HG03175 (cell line): Measurements from ENCODE around the gene SLC8B1.

ENCODE experiments used
- ATAC-seq: cut with Tn5 transposase; IDR thresholded peaks from one replicate; pipeline ENCODE4 v1.9.1; 2021; ENCODE audit warnings: mild to moderate bottlenecking, moderate library complexity; ENCODE audit not compliant: unreplicated experiment

The SLC8B1 gene

DNA sequence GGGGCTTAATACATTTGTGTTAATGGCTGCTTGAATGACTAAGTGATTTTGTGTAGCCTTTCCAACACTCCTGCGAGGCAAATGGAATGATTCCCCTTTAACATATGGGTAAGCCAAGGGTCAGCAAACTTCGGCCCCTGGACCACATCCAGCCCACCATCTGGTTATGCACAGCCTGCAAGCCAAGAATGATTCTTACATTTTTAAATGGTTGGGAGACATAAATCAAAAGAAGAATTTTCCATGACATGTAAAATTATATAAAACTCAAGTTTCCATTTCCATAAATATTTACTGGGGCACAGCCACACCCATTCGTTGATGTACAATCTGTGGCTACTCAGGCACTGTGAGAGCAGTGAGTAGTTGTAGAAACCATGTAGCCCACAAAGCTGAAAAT, 9.0 kb downstream of the SLC8B1 start:
- no peak for ATAC-seq

DNA sequence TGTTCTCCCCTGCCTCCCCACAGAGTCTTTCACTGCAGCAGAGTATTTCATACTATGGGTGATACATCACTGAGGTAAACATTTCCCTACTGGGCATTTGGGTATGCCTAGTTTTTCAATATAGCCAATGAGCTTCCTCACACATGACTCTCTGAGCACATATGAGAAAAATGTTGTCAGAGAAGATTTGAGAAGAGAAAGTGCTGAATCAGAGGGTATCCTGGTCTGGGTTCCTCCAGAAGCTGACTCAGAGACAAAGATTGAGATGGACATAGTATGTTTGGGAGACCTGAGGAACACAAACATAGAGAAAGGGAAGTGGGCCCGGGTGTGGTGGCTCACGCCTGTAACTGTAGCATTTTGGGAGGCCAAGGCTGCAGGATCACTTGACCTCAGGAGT, 12.6 kb downstream of the SLC8B1 start:
- ATAC-seq: no peak

DNA sequence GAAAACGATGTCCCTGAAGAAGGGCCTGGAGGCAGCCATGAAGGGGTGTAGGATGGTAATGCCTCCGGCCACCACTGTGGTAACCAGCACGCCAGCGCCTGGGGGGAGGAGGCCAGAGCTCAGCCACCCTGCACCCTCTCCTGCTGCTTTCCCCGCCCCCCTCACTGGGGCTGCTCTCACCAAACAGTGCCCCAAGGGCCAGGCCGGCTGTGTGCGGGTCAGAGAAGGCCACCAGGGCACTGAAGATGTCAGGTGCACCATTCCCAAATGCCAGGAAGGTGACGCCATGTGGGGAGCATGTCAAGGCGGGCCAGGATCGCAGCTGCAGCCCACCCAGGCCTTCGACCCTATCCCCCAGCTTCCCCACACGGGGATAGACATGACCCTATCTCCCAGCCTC, 14.5 kb downstream of the SLC8B1 start:
- no peak for ATAC-seq

DNA sequence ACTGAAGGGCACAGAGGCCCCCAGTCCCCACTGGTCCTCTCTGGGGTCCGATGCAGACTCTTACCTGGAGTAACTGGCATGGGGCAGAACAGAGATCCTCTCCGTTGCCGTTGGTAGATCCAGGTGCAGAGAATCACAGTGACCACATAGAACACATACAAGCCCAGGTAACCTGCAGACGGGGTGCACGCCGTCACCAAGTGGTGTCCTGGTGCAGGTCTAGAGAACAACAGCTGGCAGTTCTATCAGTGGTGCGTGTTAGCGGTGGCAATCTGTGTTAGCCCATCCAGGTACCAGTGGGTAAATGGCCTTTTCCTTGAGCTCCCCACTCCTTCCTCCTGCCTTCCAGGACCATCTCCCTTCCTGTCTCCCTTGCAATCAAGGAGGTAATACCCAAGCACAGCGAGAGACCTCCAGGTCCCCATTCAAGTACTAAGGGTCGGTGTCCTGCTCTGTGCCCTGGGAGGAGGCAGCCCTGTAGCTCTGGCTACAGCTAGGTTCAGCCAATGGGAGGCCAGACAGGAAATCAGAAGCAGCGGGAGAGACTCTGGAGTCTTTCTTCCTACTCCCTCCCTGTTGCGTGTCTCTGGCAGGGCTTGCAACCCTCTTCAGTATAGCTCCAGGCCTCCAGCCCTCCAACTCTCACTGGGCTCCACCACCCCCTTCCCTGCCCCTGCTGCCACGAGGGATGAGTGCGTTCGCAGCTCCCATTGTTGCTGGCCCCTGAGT, 15.8 kb downstream of the SLC8B1 start:
- ATAC-seq: no peak

DNA sequence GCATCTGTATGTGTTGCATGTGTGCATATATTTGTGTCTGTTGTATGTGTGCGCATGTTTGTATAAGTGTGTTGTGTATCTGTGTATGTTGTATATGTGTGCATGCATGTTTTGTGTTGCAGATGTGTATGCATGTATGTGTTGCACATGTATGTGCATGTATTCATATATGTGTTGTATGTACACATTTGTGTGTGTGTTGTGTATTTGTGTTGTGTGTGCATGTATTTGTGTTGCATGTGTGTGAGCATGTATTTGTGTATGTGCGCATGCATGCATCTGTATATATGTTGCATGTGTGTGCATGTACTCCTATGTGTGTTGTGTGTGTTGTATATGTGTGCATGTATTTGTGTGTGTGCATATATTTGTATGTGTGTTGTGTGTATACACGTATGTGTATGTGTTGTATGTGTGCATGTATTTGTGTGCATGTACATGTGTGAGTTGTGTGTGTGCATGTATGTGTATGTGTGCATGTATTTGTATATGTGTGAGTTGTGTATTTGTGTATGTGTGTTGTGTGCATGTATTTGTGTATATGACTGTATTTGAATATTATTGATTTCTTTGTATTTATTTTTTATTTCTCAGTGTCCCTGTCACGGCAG, 16.8 kb downstream of the SLC8B1 start:
- no peak for ATAC-seq

DNA sequence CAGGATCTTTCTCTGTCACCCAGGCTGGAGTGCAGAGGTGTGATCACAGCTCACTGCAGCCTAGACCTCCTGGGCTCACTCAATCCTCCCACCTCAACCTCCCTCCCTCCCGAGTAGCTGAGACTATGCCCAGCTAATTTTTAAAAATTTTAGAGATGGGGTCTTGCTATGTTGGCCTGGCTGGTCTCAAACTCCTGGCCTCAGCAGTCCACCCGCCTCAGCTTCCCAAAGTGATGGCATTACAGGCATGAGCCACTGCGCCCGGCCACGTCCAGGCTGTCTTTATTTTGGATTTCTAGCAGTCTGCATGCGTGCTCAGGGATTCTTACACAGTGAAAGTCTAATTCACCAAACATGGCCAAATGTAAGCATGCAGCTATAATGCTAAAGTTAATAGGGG, 17.8 kb downstream of the SLC8B1 start:
- no peak for ATAC-seq

DNA sequence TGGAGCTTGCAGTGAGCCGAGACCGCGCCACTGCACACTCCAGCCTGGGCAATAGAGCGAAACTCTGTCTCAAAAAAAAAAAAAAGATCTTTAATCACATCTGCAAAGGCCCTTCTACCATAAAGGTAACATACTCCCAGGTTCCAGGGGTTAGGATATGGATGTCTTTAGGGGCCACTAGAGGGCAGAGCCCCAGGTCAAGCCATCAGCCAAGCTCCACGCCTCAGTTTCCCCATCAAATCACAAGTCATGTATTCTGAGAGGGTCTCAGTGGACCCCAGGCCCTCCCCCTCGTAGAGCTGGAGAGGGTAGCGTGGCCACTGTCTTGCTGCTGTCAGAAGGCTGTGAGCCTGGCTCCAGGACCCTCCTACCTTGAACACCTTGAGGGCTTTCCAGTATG, 18.8 kb downstream of the SLC8B1 start:
- ATAC-seq: no peak

DNA sequence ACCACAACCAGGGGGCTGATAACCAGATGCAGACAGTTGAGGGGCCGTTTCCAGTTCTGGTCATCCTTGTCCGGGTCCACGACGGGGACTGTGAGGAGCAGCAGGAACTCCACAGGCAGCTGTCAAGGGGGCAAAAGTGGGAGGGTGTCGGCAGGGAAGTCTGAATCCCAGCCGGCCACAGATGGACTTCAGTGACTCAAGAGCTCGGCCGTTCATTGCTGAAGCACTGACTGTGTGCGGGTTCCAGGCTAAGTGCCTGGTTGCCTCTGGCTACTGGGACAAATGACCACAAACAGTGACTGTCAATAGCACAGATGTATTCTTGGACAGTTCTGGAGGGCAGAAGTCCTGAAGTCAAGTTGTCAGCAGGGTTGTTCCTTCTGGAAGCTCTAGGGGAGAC, 19.6 kb downstream of the SLC8B1 start:
- ATAC-seq: no peak

DNA sequence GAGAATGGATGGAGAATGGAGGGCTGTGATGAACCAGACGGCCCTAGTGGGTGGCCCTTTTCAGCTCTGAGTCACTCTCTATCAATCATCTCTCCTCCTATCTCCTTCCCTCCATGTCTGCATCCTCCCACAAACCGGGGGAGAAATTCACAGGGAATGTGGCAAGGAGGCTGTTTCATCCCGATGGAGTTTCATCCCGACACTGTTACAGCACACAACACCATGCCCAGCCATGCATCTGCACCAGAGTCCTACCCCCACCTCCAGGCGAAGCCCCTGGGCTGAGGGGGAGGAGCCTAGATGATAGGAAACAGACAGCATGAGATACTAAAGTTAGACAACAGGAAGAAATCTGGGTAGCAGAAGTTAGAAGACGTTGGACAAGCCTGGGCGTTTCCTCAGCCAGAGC, 20.8 kb downstream of the SLC8B1 start:
- ATAC-seq: no peak

DNA sequence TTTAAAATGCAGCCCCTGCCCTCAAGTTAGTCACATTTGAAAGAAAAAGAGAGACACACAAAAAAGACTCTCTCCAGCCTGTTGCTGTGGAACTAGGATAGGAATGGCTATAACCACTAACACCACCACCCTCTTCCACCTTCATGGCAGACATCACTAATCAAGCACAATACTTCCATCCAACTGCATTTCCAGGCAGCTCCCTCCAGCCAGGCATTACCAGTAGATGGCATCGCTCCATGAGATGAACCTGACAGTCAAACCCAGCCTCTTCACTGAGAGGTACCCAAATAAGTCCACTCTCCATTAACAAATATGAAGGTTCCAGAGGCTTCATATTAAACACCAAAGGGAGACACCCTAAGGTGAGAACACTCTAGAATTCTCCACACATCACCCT, 24.4 kb downstream of the SLC8B1 start:
- ATAC-seq: no peak

DNA sequence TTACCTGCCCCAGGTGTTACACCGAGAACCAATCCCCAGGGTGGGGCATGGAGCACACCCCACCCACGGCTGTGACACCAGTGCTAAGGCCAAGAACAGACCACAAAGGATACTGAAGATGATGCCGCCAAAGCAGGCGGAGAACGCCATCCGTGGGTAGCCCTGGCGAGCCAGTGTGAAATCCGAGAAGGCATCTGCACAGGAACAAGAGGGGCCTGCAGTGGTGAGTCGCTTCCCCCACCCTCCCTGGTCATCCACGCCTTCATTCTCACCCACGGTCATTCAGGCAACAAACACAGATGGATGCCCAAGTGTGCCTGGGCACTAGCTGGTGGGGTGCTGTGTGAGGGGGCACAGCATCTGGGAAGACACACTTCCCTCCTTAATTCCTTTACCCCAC, 28.5 kb downstream of the SLC8B1 start:
- no peak for ATAC-seq

DNA sequence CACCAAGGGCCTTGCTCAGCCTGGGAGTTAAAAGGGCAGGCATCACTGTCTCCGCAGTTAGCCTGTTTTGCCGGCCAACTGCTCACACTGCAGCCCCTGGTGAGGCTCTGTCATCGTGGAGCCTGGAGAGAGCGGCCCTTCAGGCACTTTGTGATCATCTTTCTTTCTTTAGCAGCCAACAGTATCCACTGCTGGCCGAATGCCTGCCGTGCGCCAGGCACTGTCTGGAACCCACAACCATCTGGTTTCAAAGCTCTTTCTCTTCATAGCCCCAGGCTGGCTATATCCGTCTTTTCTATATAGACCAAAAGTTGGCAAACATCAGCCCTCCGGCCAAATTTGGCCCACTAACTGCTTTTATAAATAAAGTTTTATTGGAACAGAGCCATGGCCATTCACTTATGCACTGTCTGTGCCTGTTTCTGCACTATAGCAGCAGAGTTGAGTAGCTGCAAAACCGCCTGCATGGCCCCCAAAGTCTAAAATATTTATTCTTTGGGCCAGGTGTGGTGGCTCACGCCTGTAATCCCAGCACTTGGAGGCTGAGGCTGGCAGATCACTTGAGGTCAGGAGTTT, 29.5 kb downstream of the SLC8B1 start:
- ATAC-seq: no peak

DNA sequence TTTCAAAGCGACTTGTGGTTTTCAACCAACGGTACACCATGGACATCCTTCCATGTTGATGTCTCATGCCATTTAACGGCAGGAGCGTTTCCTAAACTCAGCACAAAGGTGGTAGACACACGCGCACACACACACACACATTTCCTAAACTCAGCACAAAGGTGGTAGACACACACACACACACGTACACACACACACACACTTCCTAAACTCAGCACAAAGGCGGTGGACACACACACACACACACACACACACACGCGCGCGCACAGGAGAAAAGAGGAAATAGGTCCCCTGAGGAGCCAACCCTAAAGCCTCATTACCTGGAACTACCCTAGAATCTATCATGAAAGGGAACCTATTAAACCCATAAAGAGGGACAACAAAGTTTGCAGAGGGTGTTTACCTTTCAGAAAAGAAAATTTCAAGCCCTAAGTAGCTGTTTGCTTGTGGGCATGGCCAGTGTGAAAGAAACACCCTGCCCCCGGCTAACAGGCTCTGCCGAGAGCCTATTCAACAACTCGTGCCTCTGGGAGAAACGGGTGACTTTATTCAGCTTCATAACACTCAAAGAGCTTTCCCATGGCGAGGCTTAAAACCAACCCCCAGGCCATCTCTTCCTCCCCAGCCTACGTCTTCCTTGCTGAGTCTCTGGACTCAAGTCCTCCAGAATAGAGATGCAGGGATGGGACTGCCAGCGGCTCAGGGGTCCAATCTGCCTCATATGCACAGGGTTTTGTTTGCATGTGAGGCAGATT, 31.8 kb downstream of the SLC8B1 start:
- ATAC-seq: no peak

DNA sequence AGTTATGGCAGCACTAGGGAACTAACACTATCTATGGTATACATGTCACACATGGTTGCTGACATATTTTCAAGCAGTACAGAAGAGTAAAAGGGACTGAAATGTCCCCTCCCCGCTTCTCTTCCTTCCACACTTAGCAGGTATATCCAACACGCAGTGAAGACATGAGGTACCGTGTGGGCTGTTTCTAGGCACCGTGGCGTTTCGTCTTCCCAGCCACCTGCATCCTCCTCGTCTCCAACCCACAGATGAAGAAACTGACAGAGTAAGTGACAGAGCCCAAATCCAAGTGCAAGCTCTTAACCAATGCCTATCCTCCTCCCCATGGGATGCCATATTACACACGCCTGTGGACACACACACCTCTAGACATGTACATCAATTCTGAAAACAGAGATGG, 32.4 kb downstream of the SLC8B1 start:
- ATAC-seq: no peak

DNA sequence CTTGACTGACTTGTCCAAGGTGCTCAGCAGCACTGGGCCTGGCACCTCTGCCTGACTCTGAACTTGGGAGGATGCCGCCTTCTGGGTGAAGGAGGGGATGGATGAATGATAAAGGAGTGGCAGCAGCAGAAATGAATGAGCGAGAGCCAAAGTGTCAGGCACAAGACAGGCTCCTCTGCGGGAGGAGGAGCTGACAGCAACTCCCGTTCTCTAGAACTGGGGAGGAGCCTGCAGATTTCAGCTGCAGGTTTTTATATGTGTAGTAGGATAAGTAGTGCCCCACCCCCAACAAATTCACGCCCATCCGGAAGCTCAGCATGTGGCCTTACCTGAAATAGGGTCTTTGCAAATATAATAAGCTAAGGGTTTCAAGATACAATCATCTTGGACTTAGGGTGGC, 33.1 kb downstream of the SLC8B1 start:
- ATAC-seq: no peak

DNA sequence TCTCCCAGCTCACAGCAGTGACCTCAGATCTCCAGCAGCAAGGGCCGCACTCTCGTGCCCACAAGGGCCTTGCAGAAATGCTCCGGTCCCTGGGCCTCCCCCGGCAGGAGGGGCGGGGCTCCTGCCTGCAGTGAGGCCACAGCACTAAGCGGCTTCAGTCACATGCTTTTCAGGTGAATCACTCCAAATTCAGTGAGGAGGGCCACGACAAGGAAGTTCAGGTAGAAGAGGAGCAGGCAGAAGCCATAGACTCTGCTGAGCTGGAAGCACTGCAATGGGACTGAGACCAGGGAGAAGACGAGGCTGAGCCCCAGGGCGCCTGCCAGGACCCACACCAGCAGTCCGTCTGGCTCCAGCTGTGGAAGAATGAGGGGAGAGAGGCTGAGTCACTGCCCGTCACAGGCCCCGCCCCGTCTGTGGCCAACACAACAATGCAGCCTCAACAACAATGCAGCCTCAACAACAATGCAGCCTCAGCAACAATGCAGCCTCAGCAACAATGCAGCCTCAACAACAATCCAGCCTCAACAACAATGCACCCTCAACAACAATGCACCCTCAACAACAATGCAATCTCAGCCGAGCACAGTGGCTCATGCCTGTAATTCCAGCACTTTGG, 35.2 kb downstream of the SLC8B1 start:
- ATAC-seq: no peak

DNA sequence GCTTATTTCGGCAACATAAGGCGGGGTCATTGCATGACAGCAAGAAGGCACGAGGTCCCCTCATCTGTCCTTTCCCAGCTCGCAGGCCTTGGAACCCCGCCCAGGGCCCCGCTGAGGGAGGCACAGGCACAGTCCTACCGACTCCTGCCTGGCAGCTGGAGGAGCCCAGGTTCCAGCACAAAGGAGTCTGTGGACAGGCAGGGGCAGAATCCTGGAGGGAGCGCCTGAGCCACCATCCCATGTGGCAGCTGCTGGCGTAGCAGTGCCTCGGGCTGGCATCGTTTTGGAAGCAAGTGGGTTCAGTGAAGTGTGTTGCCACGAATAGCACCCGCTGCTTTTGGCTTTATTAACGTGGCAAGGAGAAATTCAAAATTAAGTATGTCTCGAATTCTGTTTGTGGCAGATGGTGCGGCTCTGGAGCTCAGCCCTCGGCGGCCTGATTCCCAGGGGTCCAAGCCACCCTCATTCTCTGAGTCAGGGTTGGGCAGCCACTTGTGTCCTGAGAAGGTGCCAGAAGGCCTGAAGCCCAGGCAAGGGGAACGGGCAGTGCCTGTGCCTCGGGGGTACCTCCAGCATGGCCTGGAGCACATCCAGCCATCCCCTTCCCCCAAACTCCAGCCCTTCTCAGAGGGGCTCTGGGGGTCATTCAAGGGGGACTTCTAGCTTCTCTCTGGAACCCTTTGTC, 35.9 kb downstream of the SLC8B1 start:
- ATAC-seq: no peak

DNA sequence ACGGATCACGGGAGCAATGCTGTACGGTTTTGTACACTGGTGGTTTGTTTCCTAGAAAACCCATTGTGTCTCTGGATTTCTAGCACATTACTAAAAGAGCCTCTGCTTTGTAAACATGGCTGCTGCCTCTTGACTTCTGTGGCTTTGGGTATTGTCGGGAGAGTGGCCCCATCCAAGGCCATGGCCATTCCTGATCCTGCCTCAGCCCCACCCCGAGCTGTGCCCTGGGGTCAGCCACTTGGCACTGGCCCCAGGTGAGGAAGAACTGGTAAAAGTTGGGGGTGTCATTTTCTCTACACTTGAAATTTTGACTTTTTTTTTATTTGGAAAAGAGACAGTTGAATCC, 36.5 kb downstream of the SLC8B1 start:
- ATAC-seq: no peak

DNA sequence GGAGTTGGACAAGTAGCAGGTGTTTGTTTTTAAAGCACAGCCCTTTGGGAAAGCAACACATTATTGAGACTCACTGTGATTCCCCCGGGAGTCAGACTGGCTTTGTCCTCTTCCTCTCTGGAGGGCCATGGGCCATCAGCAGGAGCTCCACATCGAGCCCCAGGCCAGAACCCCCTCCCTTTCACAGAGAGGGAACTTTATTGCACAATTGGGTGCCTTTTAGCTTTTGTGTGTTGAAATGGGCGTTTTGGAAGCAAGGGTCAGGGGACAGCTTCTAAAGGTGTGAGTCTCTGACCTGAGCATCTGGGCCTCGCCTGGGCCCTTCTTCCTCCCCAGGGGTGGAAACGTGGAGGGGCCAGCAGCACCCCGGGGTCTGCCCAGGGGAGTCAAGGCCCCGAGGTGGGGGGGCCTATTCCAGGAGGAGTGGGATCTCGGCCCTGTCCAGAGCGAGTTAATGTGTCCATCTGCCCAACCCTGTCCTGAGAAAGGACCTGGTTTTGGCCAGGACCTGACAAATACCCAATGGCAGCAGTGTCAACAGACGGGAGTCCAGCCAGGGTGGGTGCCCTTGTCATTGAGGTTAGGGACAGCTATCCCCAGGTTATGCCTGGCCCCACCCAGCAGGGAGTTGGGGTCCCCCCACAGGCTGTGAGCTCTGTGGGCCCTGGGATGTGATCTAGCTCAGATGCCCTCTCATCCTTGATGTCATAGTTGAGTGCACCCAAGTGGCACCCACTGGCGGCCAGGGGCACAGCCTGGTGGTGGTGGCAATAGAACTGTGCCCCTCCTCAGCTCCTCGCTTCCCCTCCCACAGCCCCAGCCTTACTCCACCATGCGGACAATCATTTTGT, 37.1 kb downstream of the SLC8B1 start:
- no peak for ATAC-seq

DNA sequence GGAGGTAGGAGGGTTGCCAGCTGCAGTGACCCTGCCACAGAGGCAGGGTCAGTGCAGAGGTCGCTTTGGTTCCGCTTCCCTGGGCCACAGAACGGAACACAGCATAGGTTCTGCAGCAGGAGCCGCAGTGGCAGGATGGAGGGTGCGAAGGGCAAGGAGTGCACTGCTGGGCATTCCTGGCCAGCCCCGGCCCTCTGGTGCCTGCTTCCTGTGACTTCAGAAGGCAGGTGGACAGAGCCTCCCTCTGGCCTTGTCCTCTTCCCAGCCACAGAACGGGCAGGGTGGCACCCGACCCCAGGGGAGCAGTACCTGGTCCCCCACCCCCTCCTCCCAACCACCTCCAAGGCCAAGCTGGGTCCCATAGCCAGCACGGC, 37.7 kb downstream of the SLC8B1 start:
- ATAC-seq: no peak
